K562 (cell line): ENCODE measurements around the gene CPA4. TPM values are rescaled to one million over a fixed set of nuclear protein-coding genes. Genes with fewer than 3 reads are reported as not detected.
"Not testable (repeated sequence)": the region's sequence is repeated elsewhere in the genome, so short reads cannot be mapped to it uniquely, and the experiment has no call there.

ENCODE experiments used
- ATAC-seq: fragments of 200-7000 bp; cut with Tn5 transposase; 3 replicates; pipeline ENCODE4 v1.9.1; 2020; ENCODE audit warnings: moderate library complexity
- BruUV-seq: library from RNA; stranded (reverse); fragments of 400-500 nt; replicated peaks from 2 replicates; lab custom pipeline; 2021; lab: Mats Ljungman, UMichigan
- CTCF ChIA-PET: fragments of 300-600 bp; formaldehyde crosslinking; extraction: SDS; loops from one replicate; lab custom pipeline; 2021; ENCODE audit warnings: low intra/inter-chr PET ratio; lab: Yijun Ruan, JAX
- POLR2A ChIA-PET: fragments of 300-600, 350-650 bp; sonication (Branson Sonifier 250); formaldehyde crosslinking; extraction: SDS; loops from one replicate; lab custom pipeline; 2021; ENCODE audit warnings: antibody characterized with exemption, inconsistent platforms; lab: Yijun Ruan, JAX
- DNase-seq, 4 experiments: peaks; one replicate each; pipeline versions ENCODE4 v3.0.0 to v3.0.0-alpha.2; 2011 to 2018; ENCODE audit warnings: low spot score in 3 of 4, mixed read lengths in 3 of 4; ENCODE audit errors: extremely low read depth in 1 of 4
- FAIRE-seq: peaks from 2 replicates; lab custom pipeline; 2011; peaks lifted over from hg19 to GRCh38; lab: Jason Lieb, UNC
- H2AFZ ChIP-seq: 2 replicates; pipeline ENCODE4 v1.6.0; 2011; ENCODE audit warnings: low read depth, low read length, control low read depth, inconsistent platforms
- H3K27ac ChIP-seq: fragments of 200-600 bp; 3 replicates; pipeline ENCODE4 v1.8.0; 2011; ENCODE audit warnings: low read depth, mild to moderate bottlenecking, control low read depth, inconsistent platforms, low read length, moderate library complexity, mixed read lengths; ENCODE audit errors: extremely low read depth
- H3K27me3 ChIP-seq, 2 experiments: fragments of 300-600 bp in 1 of 2; 2 replicates in 1 of 2; 3 replicates in 1 of 2; pipeline versions ENCODE4 v1.6.0 to v1.8.0; 2011; ENCODE audit warnings: inconsistent platforms in 2 of 2, low read length in 2 of 2, mild to moderate bottlenecking in 1 of 2, mixed read lengths in 1 of 2, moderate library complexity in 1 of 2; ENCODE audit not compliant: control insufficient read depth in 2 of 2, insufficient read depth in 2 of 2
- H3K36me3 ChIP-seq: fragments of 300-600 bp; 3 replicates; pipeline ENCODE4 v1.8.0; 2011; ENCODE audit warnings: mild to moderate bottlenecking, low read length, inconsistent platforms; ENCODE audit not compliant: control insufficient read depth, insufficient read depth
- H3K4me1 ChIP-seq, 2 experiments: fragments of 200-600 bp in 1 of 2; replicated peaks in 1 of 2; 2 replicates in 1 of 2; 3 replicates in 1 of 2; pipeline versions ENCODE4 v1.5.1 to v1.8.0; 2011; ENCODE audit warnings: inconsistent platforms in 2 of 2, low read length in 2 of 2, mild to moderate bottlenecking in 1 of 2, mixed read lengths in 1 of 2, moderate library complexity in 1 of 2; ENCODE audit not compliant: control insufficient read depth in 2 of 2, insufficient read depth in 2 of 2
- H3K4me2 ChIP-seq: 2 replicates; pipeline ENCODE4 v1.6.1; 2011; ENCODE audit warnings: low read length, control low read depth, inconsistent platforms, mixed read lengths; ENCODE audit not compliant: insufficient read depth
- H3K4me3 ChIP-seq: fragments of 200-600 bp; sonication (generic), shearing (Covaris generic); 2 replicates; pipeline ENCODE4 v1.5.1; 2016; ENCODE audit warnings: control low read depth, inconsistent platforms
- H3K79me2 ChIP-seq: fragments of 200-600 bp; 3 replicates; pipeline ENCODE4 v1.8.0; 2011; ENCODE audit warnings: low read length, inconsistent platforms; ENCODE audit not compliant: control insufficient read depth, insufficient read depth
- H3K9ac ChIP-seq, 2 experiments: 2 replicates each; pipeline versions ENCODE4 v1.6.0 to v1.6.1; 2011; ENCODE audit warnings: low read depth in 2 of 2, low read length in 2 of 2, control low read depth in 1 of 2, inconsistent platforms in 1 of 2, mild to moderate bottlenecking in 1 of 2, mixed read lengths in 1 of 2; ENCODE audit not compliant: insufficient read depth in 1 of 2
- H3K9me1 ChIP-seq: one replicate; pipeline ENCODE4 v1.6.0; 2011; ENCODE audit warnings: inconsistent platforms, mild to moderate bottlenecking, low read length, moderate library complexity; ENCODE audit not compliant: control insufficient read depth, insufficient read depth
- H3K9me3 ChIP-seq: replicated peaks from 2 replicates; pipeline ENCODE4 v1.5.1; 2011; ENCODE audit warnings: low read depth, low read length, inconsistent platforms; ENCODE audit not compliant: control insufficient read depth, insufficient read depth
- H4K20me1 ChIP-seq: replicated peaks from 2 replicates; pipeline ENCODE4 v1.6.1; 2011; ENCODE audit warnings: low read length, inconsistent platforms, mixed read lengths; ENCODE audit not compliant: control insufficient read depth, insufficient read depth
- REST ChIP-seq, 2 experiments: fragments of 450-650 bp; formaldehyde crosslinking in 1 of 2; IDR thresholded peaks; 2 replicates each; pipeline versions ENCODE4 v1.4.0 to v1.6.1; 2014 to 2020; ENCODE audit warnings: mild to moderate bottlenecking in 2 of 2, borderline replicate concordance in 1 of 2, low read depth in 1 of 2
- WGBS: fragments of 100-300 bp; shearing (Covaris generic); methylation state at CpG from one replicate; pipeline ENCODE4 v1.1.6; 2016; ENCODE audit warnings: low coverage, mixed read lengths; ENCODE audit not compliant: insufficient coverage; ENCODE audit errors: missing lambda C conversion rate; 5-methylcytosine and 5-hydroxymethylcytosine counted together
- in situ Hi-C: fragments of 300-500 bp; cut with MboI; formaldehyde crosslinking; loops from 4 replicates; pipeline ENCODE4 v1.15.0; 2018; ENCODE audit warnings: inconsistent platforms, mixed read lengths
- intact Hi-C: fragments of 100-400 bp; cut with micrococcal nuclease; formaldehyde crosslinking; loops from 2 replicates; pipeline ENCODE4 v1.14.2; 2022
- polyA plus RNA-seq, 8 experiments: library from polyadenylated mRNA; depleted of rRNA in 4 of 8; stranded (reverse) in 5 of 8; unstranded in 3 of 8; fragments of >200 nt; fragmentation: Nextera tagmentation in 2 of 8; fragmentation: Illumina TruSeq in 1 of 8; extraction: Ambion mirVana in 2 of 8; extraction: Trizol in 1 of 8; gene quantifications; 2 replicates each; pipeline versions ENCODE4 v1.2.1 to v1.2.3, GENCODE V29; 2011 to 2014; ENCODE audit warnings: inconsistent platforms in 1 of 8, missing spikeins in 1 of 8
- total RNA-seq, 7 experiments: library from RNA; depleted of rRNA in 6 of 7; stranded (reverse); fragments of >200 nt in 6 of 7; fragmentation: Illumina TruSeq in 2 of 7; extraction: Trizol in 2 of 7; gene quantifications; 2 replicates each; pipeline versions ENCODE4 v1.2.1 to v1.2.3, GENCODE V29; 2011 to 2021; ENCODE audit warnings: low replicate concordance in 1 of 7

Gene CPA4
- total and polyA plus RNA-seq, 9 of the 15 experiments (the other 6 are each of a cell fraction or from before 2014, with no cell fraction given) = not detected

- TF ChIP-seq REST (IDR thresholded peaks at IDR 0.05; ENCODE audit: borderline replicate concordance) = no peak
- TF ChIP-seq REST (CRISPR knock-in tag; IDR thresholded peaks at IDR 0.05; ENCODE audit: low read depth) = no peak
Observed at GRCh38 chr7:130319541-130319940, 26.6 kb downstream of the CPA4 start (continued).

DNA sequence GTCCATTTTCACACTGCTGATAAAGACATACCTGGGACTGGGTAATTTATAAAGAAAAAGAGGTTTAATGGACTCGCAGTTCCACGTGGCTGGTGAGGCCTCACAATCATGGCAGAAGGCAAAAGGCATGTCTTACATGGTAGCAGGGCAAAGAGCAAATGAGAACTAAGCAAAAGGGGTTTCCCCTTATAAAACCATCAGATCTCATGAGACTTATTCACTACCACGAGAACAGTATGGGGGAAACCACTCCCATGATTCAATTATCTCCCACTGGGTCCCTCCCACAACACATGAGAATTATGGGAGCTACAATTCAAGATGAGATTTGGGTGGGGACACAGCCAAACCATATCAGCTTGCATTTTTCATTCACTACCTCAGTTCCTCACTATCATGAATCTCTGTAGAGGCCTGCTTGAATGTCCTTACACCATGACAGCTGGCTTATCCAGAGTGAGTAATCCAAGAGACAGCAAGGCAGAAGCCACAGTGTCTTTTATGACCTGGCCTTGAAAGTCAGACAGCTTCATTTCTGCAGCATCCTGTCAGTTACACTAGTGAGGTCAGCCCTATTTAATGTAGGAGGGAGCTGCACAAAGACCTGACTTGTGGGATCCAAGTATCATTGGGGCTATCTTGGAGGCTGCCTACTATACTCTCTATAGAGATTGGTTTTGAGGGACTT is 28.7 kb downstream of the CPA4 start:
- not testable (repeated sequence) for BruUV-seq, FAIRE-seq

More for the DNA sequence above, 28.7 kb downstream of the CPA4 start:
- H3K9ac ChIP-seq, DNase-seq, H3K79me2 ChIP-seq, H3K9me1 ChIP-seq, CTCF ChIA-PET, H3K4me1 ChIP-seq, H2AFZ ChIP-seq, H3K27ac ChIP-seq, H3K4me3 ChIP-seq, H3K36me3 ChIP-seq, intact Hi-C loops, H4K20me1 ChIP-seq, H3K4me2 ChIP-seq, ATAC-seq, in situ Hi-C loops, H3K9me3 ChIP-seq: not testable (repeated sequence)
- peaks cover 31 to 51% of the 10 kb centered on the region in 2 experiments; a peak in 4 of 5 replicates for H3K27me3 ChIP-seq
- POLR2A ChIA-PET = interaction anchor here (0.9 to 1.5 kb wide), 4 partner anchors 12 to 58 kb away, joined by 3 to 6 read pairs (median 4); no protein-coding TSS in a partner anchor
- 2% methylated on average over 3 of the region's 3 CpGs for WGBS
